Prostate gland (tissue), 2 donors: ENCODE results near the gene UQCRHL.

Experiments used
- POLR2A ChIP-seq: fragments of 450-650 bp; IDR thresholded peaks from one replicate; pipeline ENCODE4 v1.6.1; 2016; ENCODE audit warnings: antibody characterized with exemption, mild to moderate bottlenecking
- TF ChIP-seq, protein P1 (sequence below), 4 experiments: fragments of 200-600 bp in 2 of 4; fragments of 450-650 bp in 2 of 4; sonication (generic) in 2 of 4; IDR thresholded peaks; 1 replicate in 3 of 4; 2 replicates in 1 of 4; pipeline ENCODE4 v1.5.1; 2016 to 2019; ENCODE audit warnings: antibody characterized with exemption in 4 of 4, mild to moderate bottlenecking in 2 of 4, moderate library complexity in 2 of 4

DNA sequence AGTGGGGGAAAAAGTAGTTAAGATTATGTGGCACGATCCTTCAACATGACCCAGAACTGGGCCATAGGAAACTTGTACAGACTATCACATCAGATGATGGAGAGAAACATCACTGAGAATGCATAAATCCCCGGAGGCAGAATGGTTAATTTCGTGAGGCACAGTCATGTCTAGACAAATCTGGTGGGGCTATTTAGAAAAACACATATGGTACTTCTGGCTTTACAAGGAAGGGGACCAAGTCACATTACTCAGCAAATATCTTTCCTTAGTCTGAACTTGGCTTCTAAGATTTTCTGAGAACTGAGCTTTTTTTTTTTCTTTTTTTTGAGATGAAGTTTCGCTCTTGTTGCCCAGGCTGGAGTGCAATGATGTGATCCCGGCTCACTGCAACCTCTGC, 9.2 kb upstream of the UQCRHL start:
- no peak for TF ChIP-seq POLR2A
- TF ChIP-seq, protein P1, sequence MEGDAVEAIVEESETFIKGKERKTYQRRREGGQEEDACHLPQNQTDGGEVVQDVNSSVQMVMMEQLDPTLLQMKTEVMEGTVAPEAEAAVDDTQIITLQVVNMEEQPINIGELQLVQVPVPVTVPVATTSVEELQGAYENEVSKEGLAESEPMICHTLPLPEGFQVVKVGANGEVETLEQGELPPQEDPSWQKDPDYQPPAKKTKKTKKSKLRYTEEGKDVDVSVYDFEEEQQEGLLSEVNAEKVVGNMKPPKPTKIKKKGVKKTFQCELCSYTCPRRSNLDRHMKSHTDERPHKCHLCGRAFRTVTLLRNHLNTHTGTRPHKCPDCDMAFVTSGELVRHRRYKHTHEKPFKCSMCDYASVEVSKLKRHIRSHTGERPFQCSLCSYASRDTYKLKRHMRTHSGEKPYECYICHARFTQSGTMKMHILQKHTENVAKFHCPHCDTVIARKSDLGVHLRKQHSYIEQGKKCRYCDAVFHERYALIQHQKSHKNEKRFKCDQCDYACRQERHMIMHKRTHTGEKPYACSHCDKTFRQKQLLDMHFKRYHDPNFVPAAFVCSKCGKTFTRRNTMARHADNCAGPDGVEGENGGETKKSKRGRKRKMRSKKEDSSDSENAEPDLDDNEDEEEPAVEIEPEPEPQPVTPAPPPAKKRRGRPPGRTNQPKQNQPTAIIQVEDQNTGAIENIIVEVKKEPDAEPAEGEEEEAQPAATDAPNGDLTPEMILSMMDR (IDR thresholded peaks at IDR 0.05) = no peak
